ENCODE measurements around the gene RERE.
"Not testable (repeated sequence)": the region's sequence is repeated elsewhere in the genome, so short reads cannot be mapped to it uniquely, and the experiment has no call there.

DNA sequence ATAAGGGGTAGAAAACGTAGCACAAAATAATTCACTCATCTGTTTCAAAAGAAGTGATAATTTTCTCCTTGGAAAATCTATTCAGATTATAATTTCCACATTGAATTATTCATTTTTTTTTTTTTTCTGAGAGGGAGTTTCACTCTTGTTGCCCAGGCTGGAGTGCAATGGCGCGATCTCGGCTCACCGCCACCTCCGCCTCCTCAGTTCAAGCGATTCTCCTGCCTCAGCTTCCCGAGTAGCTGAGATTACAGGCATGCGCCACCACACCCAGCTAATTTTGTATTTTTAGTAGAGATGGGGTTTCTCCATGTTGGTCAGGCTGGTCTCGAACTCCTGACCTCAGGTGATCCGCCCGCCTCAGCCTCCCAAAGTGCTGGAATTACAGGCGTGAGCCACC is 1.3 kb upstream of the RERE start:
- TF ChIP-seq, protein P1, sequence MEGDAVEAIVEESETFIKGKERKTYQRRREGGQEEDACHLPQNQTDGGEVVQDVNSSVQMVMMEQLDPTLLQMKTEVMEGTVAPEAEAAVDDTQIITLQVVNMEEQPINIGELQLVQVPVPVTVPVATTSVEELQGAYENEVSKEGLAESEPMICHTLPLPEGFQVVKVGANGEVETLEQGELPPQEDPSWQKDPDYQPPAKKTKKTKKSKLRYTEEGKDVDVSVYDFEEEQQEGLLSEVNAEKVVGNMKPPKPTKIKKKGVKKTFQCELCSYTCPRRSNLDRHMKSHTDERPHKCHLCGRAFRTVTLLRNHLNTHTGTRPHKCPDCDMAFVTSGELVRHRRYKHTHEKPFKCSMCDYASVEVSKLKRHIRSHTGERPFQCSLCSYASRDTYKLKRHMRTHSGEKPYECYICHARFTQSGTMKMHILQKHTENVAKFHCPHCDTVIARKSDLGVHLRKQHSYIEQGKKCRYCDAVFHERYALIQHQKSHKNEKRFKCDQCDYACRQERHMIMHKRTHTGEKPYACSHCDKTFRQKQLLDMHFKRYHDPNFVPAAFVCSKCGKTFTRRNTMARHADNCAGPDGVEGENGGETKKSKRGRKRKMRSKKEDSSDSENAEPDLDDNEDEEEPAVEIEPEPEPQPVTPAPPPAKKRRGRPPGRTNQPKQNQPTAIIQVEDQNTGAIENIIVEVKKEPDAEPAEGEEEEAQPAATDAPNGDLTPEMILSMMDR (IDR thresholded peaks at IDR 0.05; ENCODE audit: poor library complexity), result not testable (repeated sequence)
- TF ChIP-seq EZH2phosphoT487 (IDR thresholded peaks at IDR 0.05; ENCODE audit: low read depth, severe bottlenecking, unreplicated experiment), result not testable (repeated sequence)

All from hepatocyte (in vitro differentiated cells).